HG02852 (cell line): ENCODE measurements around the gene TMTC1.
A peak's percentile ranks its signal among the peaks of the same experiment; 100 is the strongest.
"Not testable (repeated sequence)": the region's sequence is repeated elsewhere in the genome, so short reads cannot be mapped to it uniquely, and the experiment has no call there.

ENCODE experiments used
- ATAC-seq: cut with Tn5 transposase; IDR thresholded peaks from one replicate; pipeline ENCODE4 v1.9.1; 2021; ENCODE audit warnings: mild to moderate bottlenecking, moderate library complexity; ENCODE audit not compliant: unreplicated experiment

The TMTC1 gene

GRCh38 chr12:29783773-29784666 lies at the start of gene TMTC1:
Gene TMTC1, minus strand, starts transcription at chr12:29783942. Its CDS starts 191 bp downstream, at chr12:29783751.
- no peak for ATAC-seq

GRCh38 chr12:29831173-29831572 lies 47.4 kb upstream of the TMTC1 start:
- ATAC-seq: no peak

- no peak for ATAC-seq
Measured at GRCh38 chr12:29830391-29830790, 46.6 kb upstream of the TMTC1 start.

GRCh38 chr12:29818916-29819623 lies 35.3 kb upstream of the TMTC1 start:
- ATAC-seq: no peak

- no peak for ATAC-seq
Measured at GRCh38 chr12:29816874-29817725, 33.4 kb upstream of the TMTC1 start.

- ATAC-seq: not testable (repeated sequence)
Measured at GRCh38 chr12:29809616-29810361, 26.0 kb upstream of the TMTC1 start.

- no peak for ATAC-seq
Measured at GRCh38 chr12:29807129-29807528, 23.4 kb upstream of the TMTC1 start.

GRCh38 chr12:29804019-29804418 lies 20.3 kb upstream of the TMTC1 start:
- no peak for ATAC-seq

GRCh38 chr12:29799591-29799990 lies 15.8 kb upstream of the TMTC1 start:
- ATAC-seq: no peak

- ATAC-seq: no peak
Measured at GRCh38 chr12:29797565-29798355, 14.0 kb upstream of the TMTC1 start.

- ATAC-seq: no peak
Measured at GRCh38 chr12:29796823-29797263, 13.1 kb upstream of the TMTC1 start.

GRCh38 chr12:29795715-29796114 lies 12.0 kb upstream of the TMTC1 start:
- no peak for ATAC-seq

GRCh38 chr12:29794862-29795261 lies 11.1 kb upstream of the TMTC1 start:
- no peak for ATAC-seq

GRCh38 chr12:29792853-29793252 lies 9.1 kb upstream of the TMTC1 start:
- no peak for ATAC-seq

- ATAC-seq: no peak
Measured at GRCh38 chr12:29792132-29792531, 8.4 kb upstream of the TMTC1 start.

- ATAC-seq: peak; percentile 5
Measured at GRCh38 chr12:29782871-29783772, 620 bp downstream of the TMTC1 start.

- ATAC-seq: peak; percentile 81
Measured at GRCh38 chr12:29782285-29782870, 1.4 kb downstream of the TMTC1 start.

GRCh38 chr12:29781705-29782266 lies 2.0 kb downstream of the TMTC1 start:
- no peak for ATAC-seq
